ENCODE measurements around the gene DCXR.
"Not testable (repeated sequence)": the region's sequence is repeated elsewhere in the genome, so short reads cannot be mapped to it uniquely, and the experiment has no call there.

DCXR gene

DNA sequence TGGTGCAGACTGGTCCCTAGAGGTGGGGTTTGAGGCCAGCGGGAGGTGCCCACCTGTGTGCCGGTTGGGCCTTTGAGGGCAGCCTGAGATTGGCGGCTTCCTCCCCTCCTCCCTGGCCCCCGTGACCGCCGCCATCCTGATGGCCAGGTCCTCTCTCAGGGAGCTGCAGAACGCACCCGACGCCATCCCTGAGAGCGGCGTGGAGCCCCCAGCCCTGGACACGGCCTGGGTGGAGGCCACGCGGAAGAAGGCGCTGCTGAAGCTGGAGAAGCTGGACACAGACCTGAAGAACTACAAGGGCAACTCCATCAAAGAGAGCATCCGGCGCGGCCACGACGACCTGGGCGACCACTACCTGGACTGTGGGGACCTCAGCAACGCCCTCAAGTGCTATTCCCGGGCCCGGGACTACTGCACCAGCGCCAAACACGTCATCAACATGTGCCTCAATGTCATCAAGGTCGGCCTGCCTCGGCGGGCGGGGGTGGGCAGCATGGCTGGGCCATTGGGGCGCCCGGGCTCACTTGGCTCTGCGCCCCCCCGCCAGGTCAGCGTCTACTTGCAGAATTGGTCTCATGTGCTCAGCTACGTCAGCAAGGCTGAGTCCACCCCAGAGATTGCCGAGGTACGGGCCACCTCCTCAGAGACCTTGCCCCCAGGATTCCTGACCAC, 17.0 kb upstream of the DCXR start:
- DNase-seq, result no peak

DNA sequence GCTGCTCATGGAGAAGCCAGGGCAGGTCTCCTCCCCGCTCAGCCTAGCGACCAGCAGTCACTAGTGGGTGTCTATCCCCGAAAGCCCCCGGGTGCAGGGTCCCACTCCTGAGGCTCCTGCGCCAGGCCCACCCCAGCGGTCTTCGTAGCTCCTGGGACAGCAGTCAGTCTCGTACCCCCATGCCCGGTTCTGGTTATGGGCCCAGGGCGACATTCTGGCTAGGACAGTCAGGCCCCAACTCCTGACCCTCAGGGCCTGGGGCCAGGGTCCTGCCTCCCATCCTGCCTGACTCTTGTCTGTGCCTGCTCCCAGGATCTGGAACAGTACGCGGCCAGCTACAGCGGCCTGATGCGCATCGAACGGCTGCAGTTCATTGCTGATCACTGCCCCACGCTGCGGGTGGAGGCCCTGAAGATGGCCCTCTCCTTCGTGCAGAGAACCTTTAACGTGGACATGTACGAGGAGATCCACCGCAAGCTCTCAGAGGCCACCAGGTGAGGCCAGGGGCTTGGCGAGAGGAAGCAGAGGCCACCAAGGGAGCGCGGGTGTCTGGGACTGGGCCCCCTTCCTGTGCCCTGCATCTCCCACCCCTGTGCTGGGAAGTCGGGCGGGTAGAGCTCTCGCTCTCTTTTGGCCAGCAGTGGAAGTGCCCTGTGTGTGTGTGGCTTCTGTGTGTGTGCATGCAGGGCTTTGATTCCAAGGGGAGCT, 16.2 kb upstream of the DCXR start:
- DNase-seq, result no peak

DNA sequence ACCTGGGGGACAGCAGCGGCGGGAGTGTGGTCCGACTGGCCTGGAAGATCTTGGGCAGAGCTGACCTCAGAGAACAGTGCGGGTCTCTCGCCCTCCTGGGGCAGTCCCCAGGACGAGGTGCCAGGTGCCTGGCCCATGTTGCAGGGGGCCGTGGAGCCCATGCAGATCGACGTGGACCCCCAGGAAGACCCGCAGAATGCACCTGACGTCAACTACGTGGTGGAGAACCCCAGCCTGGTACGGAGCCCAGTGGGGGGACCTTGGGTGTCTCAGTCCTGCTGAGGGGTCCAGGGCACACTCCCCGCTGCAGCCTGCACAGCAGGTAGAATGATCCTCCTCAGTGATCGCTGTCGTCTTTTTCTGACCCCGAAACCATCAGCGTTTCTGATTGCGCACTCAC, 15.6 kb upstream of the DCXR start:
- DNase-seq, result no peak

DNA sequence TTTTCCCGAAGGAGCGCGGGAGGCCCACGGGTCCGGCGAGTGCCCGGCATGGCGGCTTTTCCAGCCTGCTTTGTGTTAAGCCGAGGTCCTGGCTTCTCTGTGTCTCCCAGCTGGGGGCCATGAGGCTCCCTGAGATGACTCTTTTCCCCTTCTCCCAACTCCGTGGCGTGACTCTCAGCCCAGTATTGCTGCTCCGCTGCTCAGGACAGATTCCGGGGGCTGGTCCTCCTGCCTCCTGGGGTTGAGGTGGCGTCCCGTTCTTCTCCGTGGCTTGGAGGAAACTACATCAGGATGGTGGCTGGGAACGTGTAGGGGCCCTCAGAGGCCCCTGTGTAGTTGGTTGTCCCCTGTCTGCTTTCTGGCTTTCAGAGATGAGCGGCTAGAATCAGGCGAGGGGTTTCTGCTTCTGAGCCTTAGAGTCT, 15.2 kb upstream of the DCXR start:
- no peak for DNase-seq

DNA sequence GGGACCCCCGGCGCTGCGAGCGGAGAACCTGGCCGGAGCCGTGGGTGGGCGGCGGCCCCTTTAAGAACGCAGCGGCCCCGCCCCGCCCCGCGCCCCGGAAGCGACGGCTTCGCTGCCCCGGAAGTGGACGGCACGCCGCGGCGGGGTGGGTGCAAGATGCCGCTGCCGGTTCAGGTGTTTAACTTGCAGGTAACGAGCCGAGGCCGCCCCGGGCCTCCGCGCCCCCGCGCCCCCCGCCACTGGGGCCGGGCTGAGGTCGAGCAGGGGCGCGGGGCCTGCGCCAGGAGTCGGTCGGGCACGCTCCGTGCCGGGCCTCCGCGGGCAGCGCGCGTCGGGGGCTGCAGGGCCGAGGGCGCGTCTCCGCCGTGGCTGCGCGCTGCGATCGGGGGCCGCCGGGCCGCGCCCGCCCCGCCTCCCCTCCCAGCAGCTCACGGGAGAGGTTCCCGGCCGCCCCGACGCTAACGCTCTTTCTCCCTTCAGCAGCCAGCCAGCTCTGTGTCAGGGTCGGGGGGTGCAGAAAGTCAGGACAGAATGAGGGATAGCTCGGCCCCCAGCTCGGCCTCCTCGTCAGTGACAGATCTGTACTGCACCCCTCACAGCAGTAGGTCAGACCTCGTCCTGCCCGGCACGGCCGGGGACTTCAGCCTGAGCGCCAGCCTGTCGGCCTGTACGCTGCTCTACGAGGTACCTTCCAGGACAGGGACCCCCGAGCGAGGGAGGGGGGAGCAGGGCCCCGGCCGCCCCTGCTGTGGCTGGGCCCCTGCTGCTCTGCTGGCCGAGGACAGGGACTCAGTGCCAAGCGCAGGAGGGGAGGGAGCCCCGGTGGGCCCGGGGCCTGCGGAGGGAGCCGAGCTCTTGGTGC, 14.5 kb upstream of the DCXR start, which contains the start of the genes GPS1 and RFNG:
Gene GPS1, plus strand, starts transcription at position 123 of the 862 bp plus-strand sequence. Its CDS starts 34 bp downstream, at position 157.
Gene RFNG, minus strand, starts transcription at position 36 of the 862 bp plus-strand sequence. CDS start 45 bp downstream, outside the sequence.
- peak; percentile 4 to 74 for DNase-seq

DNA sequence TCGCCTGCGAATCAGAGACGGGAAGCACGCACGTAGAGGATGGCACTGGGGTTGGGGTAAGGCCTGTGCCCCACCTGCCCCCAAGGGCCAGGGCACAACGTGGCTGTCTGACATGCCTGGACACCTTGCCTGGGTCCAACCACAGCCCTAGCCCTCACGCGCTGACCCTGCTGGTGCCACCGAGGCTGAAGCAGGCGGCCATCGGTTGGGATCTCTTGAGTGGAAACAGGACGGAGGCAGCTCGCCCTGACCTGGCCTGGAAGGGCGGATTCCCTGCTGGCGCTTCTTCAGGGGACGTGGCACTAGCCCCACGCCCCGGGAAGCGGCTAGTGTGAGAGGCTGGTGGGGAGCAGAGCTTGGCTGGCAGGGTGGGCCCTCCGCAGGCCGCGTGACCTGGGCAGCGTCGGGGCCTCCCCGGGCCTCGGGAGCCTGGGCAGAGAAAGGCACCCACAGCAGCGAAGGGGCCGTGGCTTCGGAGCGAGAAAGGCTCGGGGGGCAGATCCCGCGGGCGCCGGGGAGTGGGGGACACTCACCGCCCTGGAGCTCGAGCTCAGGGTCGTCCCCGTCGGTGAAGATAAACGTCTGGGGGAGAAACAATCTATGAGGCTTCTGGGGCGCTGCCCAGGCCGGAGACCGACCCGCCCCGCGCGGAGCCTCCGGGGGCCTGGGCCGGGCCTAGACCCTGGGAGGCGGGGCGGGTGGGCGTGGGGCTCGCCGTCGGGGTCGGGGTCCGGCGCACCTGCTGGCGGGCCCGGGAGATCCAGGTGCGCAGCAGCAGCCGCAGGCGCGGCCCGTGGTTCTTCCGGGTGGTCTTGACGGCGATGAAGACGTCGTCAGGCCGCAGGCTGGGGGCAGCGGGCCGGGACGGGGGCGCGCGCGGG, 13.5 kb upstream of the DCXR start:
- no peak for DNase-seq

- no peak for DNase-seq
Measured at GRCh38 chr17:82050152-82050760, 12.8 kb upstream of the DCXR start.

DNA sequence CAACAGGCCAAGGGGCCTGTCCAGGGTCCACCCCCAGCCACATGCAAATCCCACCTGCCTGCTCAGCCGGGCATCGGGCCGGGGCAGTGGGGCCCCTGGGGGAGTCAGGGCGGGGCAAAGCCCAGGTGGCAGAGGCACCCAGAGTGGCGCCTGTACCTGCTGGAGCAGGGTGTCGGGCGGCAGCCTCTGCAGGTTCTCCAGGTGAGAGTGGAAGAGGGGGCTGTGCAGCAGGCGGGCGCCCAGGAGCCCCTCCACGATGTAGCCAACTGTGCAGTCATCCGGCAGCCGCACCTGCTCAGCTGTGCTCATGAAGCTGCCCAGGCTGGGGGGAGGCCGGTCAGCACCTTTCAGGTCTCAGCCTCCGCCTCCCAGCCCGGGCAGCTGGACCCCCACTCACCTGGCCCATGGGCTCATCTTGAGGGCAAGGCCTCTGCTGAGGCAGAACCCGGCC, 12.0 kb upstream of the DCXR start:
- no peak for DNase-seq

DNA sequence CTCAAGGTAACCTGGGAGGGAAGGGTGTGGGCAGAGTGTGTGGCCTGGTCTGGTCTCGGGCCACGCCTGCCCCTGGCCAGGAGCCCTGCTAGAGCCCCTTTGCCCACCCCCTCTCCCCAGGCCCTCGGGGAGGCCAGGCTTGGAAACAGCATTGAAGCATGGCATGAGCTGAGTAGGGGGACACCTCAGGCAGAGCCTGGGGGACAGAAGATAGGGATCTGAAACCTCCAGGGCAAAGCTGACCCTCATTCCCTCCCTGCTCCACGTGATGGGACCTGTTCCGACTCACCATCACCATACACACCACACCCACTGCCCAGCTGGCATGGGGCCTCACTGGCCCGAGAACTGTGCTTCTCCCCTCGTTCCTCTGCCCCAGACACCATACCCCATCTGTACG, 11.6 kb upstream of the DCXR start:
- DNase-seq, result no peak

GRCh38 chr17:82048571-82048971, 11.1 kb upstream of the DCXR start:
- DNase-seq, result no peak

DNA sequence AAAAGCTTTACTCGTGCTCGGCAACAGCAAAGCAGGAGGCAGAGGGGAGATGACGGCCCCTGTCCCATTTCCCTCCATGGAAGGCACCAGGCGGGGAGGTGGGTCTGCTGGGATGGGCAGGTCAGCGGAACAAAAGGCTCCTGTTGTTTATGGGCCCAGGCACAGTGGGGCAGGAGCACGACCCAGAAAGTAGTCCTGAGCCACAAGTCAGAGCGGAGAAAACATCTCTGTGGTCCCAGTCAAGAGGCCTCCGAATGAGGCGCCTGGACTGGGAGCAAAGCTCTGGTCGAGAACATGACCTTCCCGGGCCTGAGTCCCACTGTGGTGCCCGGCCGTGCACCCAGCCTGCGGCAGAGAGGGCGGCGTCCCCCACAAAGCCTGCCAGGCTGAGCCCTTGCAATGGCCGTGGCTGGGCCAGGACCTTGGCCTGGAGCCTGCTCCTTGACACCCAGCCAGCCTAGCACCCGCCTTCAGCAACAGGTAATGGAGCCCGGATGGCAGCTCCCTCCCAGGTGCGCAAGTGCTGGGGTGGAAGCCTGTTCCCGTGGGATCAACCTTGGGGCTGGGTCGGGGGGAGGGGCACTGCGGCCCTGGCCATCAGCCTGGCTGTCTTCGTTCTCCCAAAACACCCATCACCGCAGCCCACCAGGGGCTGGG, 10.5 kb upstream of the DCXR start:
- DNase-seq, result no peak

- DNase-seq, result no peak
Measured at GRCh38 chr17:82047379-82047778, 9.9 kb upstream of the DCXR start.

GRCh38 chr17:82046903-82047302, 9.4 kb upstream of the DCXR start:
- DNase-seq, result no peak

DNA sequence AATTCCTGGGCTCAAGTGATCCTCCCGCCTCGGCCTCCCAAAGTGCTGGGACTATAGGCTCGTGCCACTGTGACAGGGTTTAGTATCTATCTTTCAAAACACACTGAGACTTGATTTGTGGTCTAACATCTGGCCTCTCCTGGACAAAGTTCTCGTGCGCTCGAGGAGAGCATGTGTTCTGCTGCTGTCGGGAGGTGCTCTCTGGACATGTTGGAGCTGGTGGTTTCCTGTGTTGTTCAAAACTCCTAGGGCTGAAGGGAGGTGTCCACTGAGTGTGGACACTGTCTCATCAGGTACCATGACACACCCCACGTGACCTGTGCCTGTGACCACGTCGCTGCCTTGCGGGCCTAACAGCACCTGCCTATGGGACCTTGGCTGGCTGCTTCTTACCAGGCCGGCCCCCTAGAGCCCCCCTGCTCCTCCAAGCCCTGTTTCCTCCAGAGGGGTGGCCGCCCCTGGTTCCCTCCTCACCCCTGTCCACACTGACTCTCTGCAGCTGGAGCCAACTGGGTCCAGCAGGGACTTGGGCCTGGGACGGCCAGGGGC, 8.5 kb upstream of the DCXR start:
- DNase-seq, result no peak

- DNase-seq, result no peak
Measured at GRCh38 chr17:82043507-82043906, 6.0 kb upstream of the DCXR start.

DNA sequence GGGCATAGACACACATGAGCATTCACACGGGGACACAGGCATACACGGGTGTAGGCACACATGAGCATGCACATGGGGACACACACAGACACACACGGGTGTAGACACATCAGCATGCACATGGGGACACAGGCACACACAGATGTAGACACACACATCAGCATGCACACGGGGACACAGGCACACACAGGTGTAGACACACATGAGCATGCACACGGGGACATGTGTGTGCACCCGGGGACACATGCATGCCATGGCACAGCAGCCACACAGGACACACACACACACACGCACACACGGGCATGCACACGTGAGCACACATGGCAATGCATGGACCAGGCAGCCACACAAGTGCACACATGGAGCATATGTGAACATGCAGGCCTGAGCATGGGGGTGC, 5.2 kb upstream of the DCXR start:
- no peak for DNase-seq

- DNase-seq, result no peak
Measured at GRCh38 chr17:82041144-82041814, 3.8 kb upstream of the DCXR start.

DNA sequence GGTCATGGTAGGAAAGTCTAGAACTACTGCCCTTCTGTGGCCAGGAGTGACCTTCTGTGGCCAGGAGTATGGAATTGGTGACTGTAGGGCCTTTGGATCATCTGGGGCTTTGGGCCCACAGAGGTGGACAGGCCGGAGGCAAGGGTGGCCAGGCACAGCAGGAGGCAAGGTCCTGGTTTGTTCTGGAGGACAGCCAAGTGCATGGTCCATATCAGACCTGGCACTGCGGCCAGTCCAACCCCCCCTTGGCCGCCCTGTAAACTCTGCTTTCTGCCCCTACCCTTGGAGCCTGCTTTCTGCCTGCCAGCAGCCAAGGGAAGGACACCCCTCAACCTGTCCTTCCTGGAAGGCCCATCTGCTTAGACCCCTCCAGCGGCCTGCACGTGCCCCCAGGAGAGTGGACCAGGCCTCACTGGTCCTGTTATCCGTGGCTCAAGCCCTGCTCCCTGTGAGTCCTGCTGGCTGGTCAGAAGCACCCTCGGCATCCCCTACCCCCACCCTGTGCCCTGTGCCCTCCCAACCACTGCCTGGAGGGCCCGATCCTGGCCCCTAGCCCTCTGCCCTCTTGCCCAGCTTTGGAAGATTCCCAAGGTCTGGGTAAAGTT, 2.3 kb upstream of the DCXR start:
- DNase-seq, result no peak

DNA sequence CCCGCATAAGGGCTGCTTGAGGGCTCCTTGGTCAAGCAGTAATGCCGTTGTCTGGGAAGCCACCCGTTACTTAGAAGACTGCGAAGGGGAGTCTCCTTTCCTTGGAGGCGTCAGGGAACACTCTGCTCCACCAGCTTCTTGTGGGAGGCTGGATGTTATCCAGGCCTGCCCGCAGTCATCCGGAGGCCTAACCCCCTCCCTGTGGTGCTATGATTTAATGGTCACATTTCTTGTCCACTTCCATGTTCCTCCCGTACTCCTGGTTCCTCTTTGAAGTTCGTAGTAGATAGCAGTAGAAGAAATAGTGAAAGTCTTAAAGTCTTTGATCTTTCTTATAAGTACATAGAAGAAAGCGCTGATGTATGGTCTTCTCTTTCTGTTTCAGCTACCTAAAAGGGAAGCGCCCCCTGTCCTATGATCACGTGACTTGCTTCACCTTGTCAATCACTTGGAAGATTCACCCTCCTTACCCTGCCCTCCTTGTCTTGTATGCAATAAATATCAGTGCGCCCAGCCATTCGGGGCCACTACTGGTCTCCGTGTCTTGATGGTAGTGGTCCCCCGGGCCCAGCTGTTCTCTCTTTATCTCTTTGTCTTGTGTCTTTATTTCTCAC, 1.4 kb upstream of the DCXR start:
- not testable (repeated sequence) for DNase-seq

DNA sequence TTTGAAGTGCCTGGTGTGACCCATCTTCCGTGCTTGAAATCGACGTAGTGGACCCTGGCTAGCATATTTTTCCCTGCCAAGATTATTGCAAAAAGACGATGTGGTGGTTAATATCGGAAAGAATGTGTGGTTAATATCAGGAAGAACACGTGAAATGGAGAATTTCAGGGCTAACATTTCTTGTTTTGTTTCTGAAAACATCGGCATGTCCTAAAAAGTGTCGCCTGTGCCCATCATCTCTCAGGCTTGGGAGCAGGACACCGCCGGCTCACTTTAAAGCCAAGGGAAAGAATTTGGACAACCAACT, 345 bp upstream of the DCXR start:
- no peak for DNase-seq

Measured in hippocampal formation (tissue), 2 donors.